HG03442 (cell line): ENCODE measurements around the gene DLEU7.

Experiments used
- ATAC-seq: cut with Tn5 transposase; IDR thresholded peaks from one replicate; pipeline ENCODE4 v1.9.1; 2021; ENCODE audit warnings: mild to moderate bottlenecking, moderate library complexity; ENCODE audit not compliant: unreplicated experiment

DLEU7 gene

GRCh38 chr13:50797091-50797490 lies 46.4 kb downstream of the DLEU7 start:
- ATAC-seq = no peak

GRCh38 chr13:50796463-50796862 lies 47.0 kb downstream of the DLEU7 start:
- ATAC-seq = no peak

GRCh38 chr13:50794226-50794625 lies 49.3 kb downstream of the DLEU7 start:
- no peak for ATAC-seq

GRCh38 chr13:50793026-50793425 lies 50.5 kb downstream of the DLEU7 start:
- no peak for ATAC-seq

- no peak for ATAC-seq
These were observed 54.8 kb downstream of the DLEU7 start for GRCh38 chr13:50788551-50789210.

- ATAC-seq = no peak
These were observed 55.9 kb downstream of the DLEU7 start for GRCh38 chr13:50787316-50788195.

GRCh38 chr13:50783717-50784290 lies 59.7 kb downstream of the DLEU7 start:
- ATAC-seq = no peak

- no peak for ATAC-seq
These were observed 60.4 kb downstream of the DLEU7 start for GRCh38 chr13:50783066-50783465.

- ATAC-seq = no peak
These were observed 63.1 kb downstream of the DLEU7 start for GRCh38 chr13:50780201-50781015.

- no peak for ATAC-seq
These were observed 63.9 kb downstream of the DLEU7 start for GRCh38 chr13:50779443-50780200.
